Keratinocyte (primary cell): Measurements from ENCODE around the gene HBQ1. TPM values are rescaled to one million over a fixed set of nuclear protein-coding genes. Genes with fewer than 3 reads are reported as not detected.
A peak's percentile ranks its signal among the peaks of the same experiment; 100 is the strongest.

Experiments used
- DNase-seq: peaks from one replicate; pipeline ENCODE4 v3.0.0-alpha.2; 2011; ENCODE audit warnings: low read depth, missing footprints, low spot score
- FAIRE-seq: peaks from 2 replicates; lab custom pipeline; 2011; peaks lifted over from hg19 to GRCh38; lab: Jason Lieb, UNC
- H2AFZ ChIP-seq: 2 replicates; pipeline ENCODE4 v1.6.0; 2012; ENCODE audit warnings: low read length, control low read depth, inconsistent platforms; ENCODE audit not compliant: control insufficient read depth
- H3K27ac ChIP-seq: 2 replicates; pipeline ENCODE4 v1.5.1; 2011; ENCODE audit warnings: low read length; ENCODE audit not compliant: control insufficient read depth, insufficient read depth
- H3K27me3 ChIP-seq: 3 replicates; pipeline ENCODE4 v1.6.0; 2011; ENCODE audit warnings: low read length; ENCODE audit not compliant: control insufficient read depth, insufficient read depth; ENCODE audit errors: extremely low read depth
- H3K36me3 ChIP-seq, 2 experiments: 2 replicates in 1 of 2; 3 replicates in 1 of 2; pipeline ENCODE4 v1.5.1; 2011; ENCODE audit warnings: low read length in 2 of 2, mild to moderate bottlenecking in 1 of 2; ENCODE audit not compliant: control insufficient read depth in 2 of 2, insufficient read depth in 2 of 2; ENCODE audit errors: extremely low read depth in 1 of 2
- H3K4me1 ChIP-seq: 3 replicates; pipeline ENCODE4 v1.5.1; 2011; ENCODE audit warnings: low read length; ENCODE audit not compliant: control insufficient read depth, insufficient read depth; ENCODE audit errors: extremely low read depth
- H3K4me2 ChIP-seq: 3 replicates; pipeline ENCODE4 v1.6.0; 2011; ENCODE audit warnings: low read depth, low read length; ENCODE audit not compliant: control insufficient read depth, insufficient read depth; ENCODE audit errors: extremely low read depth
- H3K4me3 ChIP-seq, 3 experiments: fragments of 200-600 bp in 1 of 3; sonication (generic) in 1 of 3; 2 replicates in 2 of 3; 3 replicates in 1 of 3; pipeline ENCODE4 v1.5.1; 2011 to 2016; ENCODE audit warnings: low read length in 3 of 3, mild to moderate bottlenecking in 3 of 3, control low read depth in 2 of 3, inconsistent platforms in 1 of 3, low read depth in 1 of 3, mixed read lengths in 1 of 3, mixed run types in 1 of 3, moderate library complexity in 1 of 3; ENCODE audit not compliant: control insufficient read depth in 2 of 3, insufficient read depth in 2 of 3; ENCODE audit errors: extremely low read depth in 1 of 3
- H3K79me2 ChIP-seq: 2 replicates; pipeline ENCODE4 v1.6.0; 2012; ENCODE audit warnings: low read length; ENCODE audit not compliant: control insufficient read depth, insufficient read depth
- H3K9ac ChIP-seq: 3 replicates; pipeline ENCODE4 v1.6.0; 2011; ENCODE audit warnings: low read length; ENCODE audit not compliant: control insufficient read depth, insufficient read depth; ENCODE audit errors: extremely low read depth
- H3K9me1 ChIP-seq: 3 replicates; pipeline ENCODE4 v1.6.0; 2011; ENCODE audit warnings: low read length; ENCODE audit not compliant: control insufficient read depth, insufficient read depth; ENCODE audit errors: extremely low read depth
- H3K9me3 ChIP-seq: 2 replicates; pipeline ENCODE4 v1.5.1; 2012; ENCODE audit warnings: low read depth, low read length; ENCODE audit not compliant: control insufficient read depth
- H4K20me1 ChIP-seq: 3 replicates; pipeline ENCODE4 v1.6.0; 2011; ENCODE audit warnings: low read length; ENCODE audit not compliant: control insufficient read depth, insufficient read depth; ENCODE audit errors: extremely low read depth
- EZH2 ChIP-seq: IDR thresholded peaks from one replicate; pipeline ENCODE4 v1.6.1; 2012; ENCODE audit warnings: inconsistent platforms, mild to moderate bottlenecking, low read length, moderate library complexity
- dilution Hi-C: fragments of 300-500 bp; cut with MboI; formaldehyde crosslinking; loops from one replicate; pipeline ENCODE4 v1.7.0; 2020; ENCODE audit warnings: low sequenced_read_pairs; ENCODE audit not compliant: extremely low pct_ligation_motif_present
- polyA plus RNA-seq, 5 experiments: library from polyadenylated mRNA; depleted of rRNA in 3 of 5; stranded (reverse) in 3 of 5; stranded (forward) in 1 of 5; unstranded in 1 of 5; fragments of >200 nt; gene quantifications; 1 replicate in 1 of 5; 2 replicates in 3 of 5; 3 replicates in 1 of 5; pipeline versions ENCODE4 v1.2.1 to v1.2.3, GENCODE V29; 2011 to 2012; ENCODE audit warnings: missing spikeins in 2 of 5, low read depth in 1 of 5, low replicate concordance in 1 of 5
- TF ChIP-seq, protein P1 (sequence below), 3 experiments: IDR thresholded peaks in 1 of 3; conservative IDR thresholded peaks in 1 of 3; optimal IDR thresholded peaks in 1 of 3; 2 replicates in 2 of 3; 3 replicates in 1 of 3; pipeline versions ENCODE3 to v1.5.1; 2011; ENCODE audit warnings: low read length in 3 of 3, mild to moderate bottlenecking in 3 of 3, moderate library complexity in 2 of 3, control low read depth in 1 of 3, inconsistent platforms in 1 of 3; ENCODE audit not compliant: insufficient read depth in 2 of 3; ENCODE audit errors: extremely low read depth in 1 of 3

Gene HBQ1
- polyA plus RNA-seq, 1 donor (not counting 4 experiments of a cell fraction or from before 2014, with no cell fraction given), result 0.13 TPM

DNA sequence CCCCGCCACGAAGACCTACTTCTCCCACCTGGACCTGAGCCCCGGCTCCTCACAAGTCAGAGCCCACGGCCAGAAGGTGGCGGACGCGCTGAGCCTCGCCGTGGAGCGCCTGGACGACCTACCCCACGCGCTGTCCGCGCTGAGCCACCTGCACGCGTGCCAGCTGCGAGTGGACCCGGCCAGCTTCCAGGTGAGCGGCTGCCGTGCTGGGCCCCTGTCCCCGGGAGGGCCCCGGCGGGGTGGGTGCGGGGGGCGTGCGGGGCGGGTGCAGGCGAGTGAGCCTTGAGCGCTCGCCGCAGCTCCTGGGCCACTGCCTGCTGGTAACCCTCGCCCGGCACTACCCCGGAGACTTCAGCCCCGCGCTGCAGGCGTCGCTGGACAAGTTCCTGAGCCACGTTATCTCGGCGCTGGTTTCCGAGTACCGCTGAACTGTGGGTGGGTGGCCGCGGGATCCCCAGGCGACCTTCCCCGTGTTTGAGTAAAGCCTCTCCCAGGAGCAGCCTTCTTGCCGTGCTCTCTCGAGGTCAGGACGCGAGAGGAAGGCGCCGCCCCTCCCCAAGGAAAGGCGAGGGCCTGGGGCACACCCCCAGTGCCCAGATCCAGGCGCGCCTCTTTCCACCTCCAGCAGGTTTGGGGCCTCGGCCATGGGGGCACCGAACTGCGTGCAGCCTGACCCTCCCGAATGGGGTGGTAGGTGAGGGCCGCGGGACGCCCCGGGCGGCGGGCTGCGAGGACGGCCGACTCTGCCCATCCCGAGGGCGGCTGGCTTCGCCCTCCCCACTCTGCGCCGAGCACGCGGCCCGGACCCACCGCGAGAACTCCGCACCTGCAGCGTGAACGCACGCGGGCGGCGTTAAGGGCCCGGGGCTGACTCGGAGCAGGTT, 664 bp downstream of the HBQ1 start:
- FAIRE-seq, result no peak
- H3K4me2 ChIP-seq, result peak overlapping the region; percentile 83

DNA sequence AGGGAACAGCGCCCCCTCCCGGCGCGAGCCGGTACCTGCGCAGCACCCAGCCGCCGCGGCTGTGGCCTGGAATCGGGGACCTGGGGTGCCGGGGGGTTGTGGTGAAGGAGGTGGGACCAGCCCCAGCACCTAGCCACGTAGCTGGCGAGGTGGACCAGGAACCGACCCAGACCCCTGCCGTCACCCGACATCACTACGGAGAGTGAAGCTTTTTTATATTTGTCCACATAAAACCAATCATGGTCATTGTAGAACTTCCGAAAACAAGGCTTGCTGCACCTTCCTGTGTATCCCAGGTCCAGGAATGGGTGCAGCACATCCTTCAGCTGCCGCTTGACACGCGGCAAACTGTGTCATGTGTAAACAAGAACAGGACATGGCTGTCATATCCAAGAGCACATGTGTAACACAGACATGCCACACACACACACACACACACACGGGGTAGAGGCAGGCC, 1.3 kb downstream of the HBQ1 start:
- no peak overlapping the region for H3K4me3 ChIP-seq
- no peak for DNase-seq
- FAIRE-seq, result peak; percentile 20
- no peak overlapping the region for H2AFZ ChIP-seq
- no peaks in the 10 kb centered on the region for H3K9me3 ChIP-seq
- dilution Hi-C loops, result no loop called here
- peaks cover 41% of the 10 kb centered on the region for H3K27me3 ChIP-seq
- no peak overlapping the region for H3K9ac ChIP-seq
- no peak for TF ChIP-seq EZH2
- TF ChIP-seq, protein P1, sequence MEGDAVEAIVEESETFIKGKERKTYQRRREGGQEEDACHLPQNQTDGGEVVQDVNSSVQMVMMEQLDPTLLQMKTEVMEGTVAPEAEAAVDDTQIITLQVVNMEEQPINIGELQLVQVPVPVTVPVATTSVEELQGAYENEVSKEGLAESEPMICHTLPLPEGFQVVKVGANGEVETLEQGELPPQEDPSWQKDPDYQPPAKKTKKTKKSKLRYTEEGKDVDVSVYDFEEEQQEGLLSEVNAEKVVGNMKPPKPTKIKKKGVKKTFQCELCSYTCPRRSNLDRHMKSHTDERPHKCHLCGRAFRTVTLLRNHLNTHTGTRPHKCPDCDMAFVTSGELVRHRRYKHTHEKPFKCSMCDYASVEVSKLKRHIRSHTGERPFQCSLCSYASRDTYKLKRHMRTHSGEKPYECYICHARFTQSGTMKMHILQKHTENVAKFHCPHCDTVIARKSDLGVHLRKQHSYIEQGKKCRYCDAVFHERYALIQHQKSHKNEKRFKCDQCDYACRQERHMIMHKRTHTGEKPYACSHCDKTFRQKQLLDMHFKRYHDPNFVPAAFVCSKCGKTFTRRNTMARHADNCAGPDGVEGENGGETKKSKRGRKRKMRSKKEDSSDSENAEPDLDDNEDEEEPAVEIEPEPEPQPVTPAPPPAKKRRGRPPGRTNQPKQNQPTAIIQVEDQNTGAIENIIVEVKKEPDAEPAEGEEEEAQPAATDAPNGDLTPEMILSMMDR (optimal IDR thresholded peaks at IDR 0.05 in 1 of 3, IDR thresholded peaks at IDR 0.05 in 1 of 3, conservative IDR thresholded peaks at IDR 0.05 in 1 of 3; ENCODE audit: extremely low read depth in 1 of 3, insufficient read depth in 2 of 3, low read length in 3 of 3), result peak; percentile 67 to 95 (median 93)
- no peaks in the 10 kb centered on the region for H3K79me2 ChIP-seq
- H3K4me2 ChIP-seq, result peak overlapping the region; percentile 83
- peaks cover 0 to 6% of the 10 kb centered on the region in 2 experiments for H3K36me3 ChIP-seq
- no peaks in the 10 kb centered on the region for H3K9me1 ChIP-seq
- H4K20me1 ChIP-seq, result no peaks in the 10 kb centered on the region
- H3K4me1 ChIP-seq, result peaks cover 8% of the 10 kb centered on the region
- no peak overlapping the region for H3K27ac ChIP-seq

More for the DNA sequence above, 664 bp downstream of the HBQ1 start:
- H3K9me1 ChIP-seq, result no peaks in the 10 kb centered on the region
- no peak overlapping the region for H2AFZ ChIP-seq
- peak overlapping the region; percentile 21 to 37 (median 22) for H3K4me3 ChIP-seq
- H3K9ac ChIP-seq, result no peak overlapping the region
- H3K36me3 ChIP-seq, result peaks cover 0 to 6% of the 10 kb centered on the region in 2 experiments
- H4K20me1 ChIP-seq, result no peaks in the 10 kb centered on the region
- TF ChIP-seq, protein P1 (optimal IDR thresholded peaks at IDR 0.05 in 1 of 3, IDR thresholded peaks at IDR 0.05 in 1 of 3, conservative IDR thresholded peaks at IDR 0.05 in 1 of 3; ENCODE audit: extremely low read depth in 1 of 3, insufficient read depth in 2 of 3, low read length in 3 of 3), result peak in 2 of 3 experiments; percentile 19 to 40
- no peak for TF ChIP-seq EZH2
- H3K27ac ChIP-seq, result no peak overlapping the region
- dilution Hi-C loops, result no loop called here
- peaks cover 41% of the 10 kb centered on the region for H3K27me3 ChIP-seq
- peaks cover 8% of the 10 kb centered on the region for H3K4me1 ChIP-seq
- no peak for DNase-seq
- H3K9me3 ChIP-seq, result no peaks in the 10 kb centered on the region
- H3K79me2 ChIP-seq, result no peaks in the 10 kb centered on the region
